SK-N-SH (cell line): Measurements from ENCODE around the gene FRZB. TPM values are rescaled to one million over a fixed set of nuclear protein-coding genes. Genes with fewer than 3 reads are reported as not detected.

Experiments
- CTCF ChIA-PET: fragments of 300-600, 350-600 bp; formaldehyde crosslinking; extraction: SDS; loops from one replicate; lab custom pipeline; 2021; lab: Yijun Ruan, JAX
- POLR2A ChIA-PET: fragments of 350-600 bp; sonication (Branson Sonifier 250); formaldehyde crosslinking; extraction: SDS; loops from one replicate; lab custom pipeline; 2020; ENCODE audit warnings: antibody characterized with exemption, inconsistent platforms; lab: Yijun Ruan, JAX
- DNase-seq: peaks from one replicate; pipeline ENCODE4 v3.0.0; 2012
- H2AFZ ChIP-seq: fragments of 200-600 bp; sonication (generic); 2 replicates; pipeline ENCODE4 v1.8.1; 2016; ENCODE audit warnings: antibody characterized with exemption, mild to moderate bottlenecking, low read depth
- H3F3A ChIP-seq: fragments of 200-600 bp; sonication (generic); replicated peaks from 2 replicates; pipeline ENCODE3; 2016; ENCODE audit warnings: antibody characterized with exemption, mild to moderate bottlenecking; ENCODE audit not compliant: insufficient read depth
- H3K27ac ChIP-seq, 2 experiments: fragments of 200-500 bp in 1 of 2; fragments of 200-600 bp in 1 of 2; sonication (Bioruptor generic) in 1 of 2; sonication (generic), shearing (Covaris generic) in 1 of 2; 2 replicates each; pipeline versions ENCODE4 v1.5.1 to v1.6.1; 2014 to 2016; ENCODE audit warnings: low read depth in 2 of 2, inconsistent platforms in 1 of 2, low read length in 1 of 2, mild to moderate bottlenecking in 1 of 2, mixed read lengths in 1 of 2
- H3K27me3 ChIP-seq: fragments of 200-600 bp; sonication (generic), shearing (Covaris generic); 2 replicates; pipeline ENCODE4 v1.6.1; 2016; ENCODE audit warnings: mixed run types; ENCODE audit not compliant: insufficient read depth
- H3K36me3 ChIP-seq, 2 experiments: fragments of 200-500 bp in 1 of 2; fragments of 200-600 bp in 1 of 2; sonication (Bioruptor generic) in 1 of 2; sonication (generic) in 1 of 2; replicated peaks in 1 of 2; 2 replicates each; pipeline versions ENCODE3 to v1.5.1; 2014 to 2016; ENCODE audit warnings: low read length in 1 of 2, mild to moderate bottlenecking in 1 of 2; ENCODE audit not compliant: insufficient read depth in 2 of 2, control insufficient read depth in 1 of 2
- H3K4me1 ChIP-seq, 2 experiments: fragments of 200-500 bp in 1 of 2; fragments of 200-600 bp in 1 of 2; sonication (Bioruptor generic) in 1 of 2; sonication (generic), shearing (Covaris generic) in 1 of 2; 2 replicates each; pipeline versions ENCODE4 v1.5.1 to v1.6.1; 2014 to 2016; ENCODE audit warnings: low read depth in 1 of 2, low read length in 1 of 2, mixed run types in 1 of 2; ENCODE audit not compliant: insufficient read depth in 2 of 2, control insufficient read depth in 1 of 2
- H3K4me2 ChIP-seq: fragments of 200-600 bp; sonication (generic), shearing (Covaris generic); 2 replicates; pipeline ENCODE4 v1.6.1; 2017; ENCODE audit warnings: mixed run types
- H3K4me3 ChIP-seq, 2 experiments: fragments of 200-500 bp in 1 of 2; fragments of 200-600 bp in 1 of 2; sonication (Bioruptor generic) in 1 of 2; sonication (generic), shearing (Covaris generic) in 1 of 2; 2 replicates each; pipeline versions ENCODE4 v1.5.1 to v1.8.1; 2014 to 2016; ENCODE audit warnings: low read depth in 2 of 2, inconsistent platforms in 1 of 2, low read length in 1 of 2, mild to moderate bottlenecking in 1 of 2, mixed read lengths in 1 of 2, moderate library complexity in 1 of 2
- H3K79me2 ChIP-seq: fragments of 200-600 bp; sonication (generic); 2 replicates; pipeline ENCODE4 v1.8.1; 2017; ENCODE audit warnings: mild to moderate bottlenecking; ENCODE audit not compliant: insufficient read depth
- H3K9ac ChIP-seq: fragments of 200-600 bp; sonication (generic); 2 replicates; pipeline ENCODE4 v1.6.1; 2017; ENCODE audit warnings: mixed run types
- H3K9me2 ChIP-seq: fragments of 200-600 bp; sonication (generic); 2 replicates; pipeline ENCODE4 v1.6.1; 2017; ENCODE audit warnings: mixed run types
- H3K9me3 ChIP-seq: fragments of 200-600 bp; sonication (generic); 2 replicates; pipeline ENCODE4 v1.6.1; 2017; ENCODE audit warnings: mixed run types, mild to moderate bottlenecking, moderate library complexity
- H4K20me1 ChIP-seq: fragments of 200-600 bp; sonication (generic); 2 replicates; pipeline ENCODE4 v1.6.1; 2017; ENCODE audit warnings: mild to moderate bottlenecking, mixed run types; ENCODE audit not compliant: insufficient read depth
- CHD2 ChIP-seq: fragments of 150-350 bp; IDR thresholded peaks from 2 replicates; pipeline ENCODE4 v1.6.1; 2018; ENCODE audit warnings: low read length; ENCODE audit not compliant: partially characterized antibody
- ELF1 ChIP-seq: IDR thresholded peaks from 2 replicates; pipeline ENCODE4 v1.4.0; 2012
- EP300 ChIP-seq, 2 experiments: IDR thresholded peaks; 2 replicates each; pipeline versions ENCODE4 v1.4.0 to v1.6.1; 2012; ENCODE audit warnings: borderline replicate concordance in 1 of 2, low read depth in 1 of 2, low read length in 1 of 2
- EZH2phosphoT487 ChIP-seq: fragments of 200-600 bp; sonication (generic); IDR thresholded peaks from 2 replicates; pipeline ENCODE4 v1.6.1; 2017; ENCODE audit warnings: low read depth, mixed run types, mild to moderate bottlenecking, antibody characterized with exemption, moderate library complexity, borderline replicate concordance
- FOSL2 ChIP-seq: IDR thresholded peaks from 2 replicates; pipeline ENCODE4 v1.4.0; 2012; ENCODE audit warnings: low read depth, mild to moderate bottlenecking, moderate library complexity, borderline replicate concordance
- FOXM1 ChIP-seq: IDR thresholded peaks from 2 replicates; pipeline ENCODE4 v1.4.0; 2012; ENCODE audit warnings: low read depth, mild to moderate bottlenecking
- GABPA ChIP-seq: IDR thresholded peaks from 2 replicates; pipeline ENCODE4 v1.4.0; 2012; ENCODE audit warnings: low read depth, mild to moderate bottlenecking
- GATA2 ChIP-seq: sonication (generic); formaldehyde crosslinking; IDR thresholded peaks from 2 replicates; pipeline ENCODE4 v1.5.0; 2020; ENCODE audit warnings: mild to moderate bottlenecking, missing genetic modification reagents
- JUND ChIP-seq: IDR thresholded peaks from 2 replicates; pipeline ENCODE4 v1.4.0; 2012
- MEF2A ChIP-seq: IDR thresholded peaks from 2 replicates; pipeline ENCODE4 v1.4.0; 2012; ENCODE audit warnings: low read depth, borderline replicate concordance
- NFIC ChIP-seq: IDR thresholded peaks from 2 replicates; pipeline ENCODE4 v1.4.0; 2012; ENCODE audit warnings: borderline replicate concordance
- NRF1 ChIP-seq: IDR thresholded peaks from 2 replicates; pipeline ENCODE4 v1.6.1; 2012; ENCODE audit warnings: low read depth, mild to moderate bottlenecking, low read length
- RAD21 ChIP-seq: IDR thresholded peaks from 2 replicates; pipeline ENCODE4 v1.6.1; 2012; ENCODE audit warnings: mild to moderate bottlenecking, low read length
- RCOR1 ChIP-seq: fragments of 150-350 bp; IDR thresholded peaks from 2 replicates; pipeline ENCODE4 v1.6.1; 2017; ENCODE audit warnings: antibody characterized with exemption, low read length
- RFX5 ChIP-seq: IDR thresholded peaks from 2 replicates; pipeline ENCODE4 v1.6.1; 2012; ENCODE audit warnings: mild to moderate bottlenecking, improper control_type of control experiment, low read length
- RXRA ChIP-seq: IDR thresholded peaks from 2 replicates; pipeline ENCODE4 v1.4.0; 2012; ENCODE audit warnings: low read depth, mild to moderate bottlenecking, borderline replicate concordance
- SIN3A ChIP-seq: IDR thresholded peaks from 2 replicates; pipeline ENCODE4 v1.6.1; 2012; ENCODE audit warnings: low read depth, mild to moderate bottlenecking, low read length, moderate library complexity, borderline replicate concordance
- SMC3 ChIP-seq: IDR thresholded peaks from 2 replicates; pipeline ENCODE4 v1.6.1; 2012; ENCODE audit warnings: low read depth, low read length, improper control_type of control experiment
- TAF1 ChIP-seq: IDR thresholded peaks from 2 replicates; pipeline ENCODE4 v1.6.1; 2012; ENCODE audit warnings: low read depth, mild to moderate bottlenecking, low read length, moderate library complexity, borderline replicate concordance
- TCF12 ChIP-seq: IDR thresholded peaks from 2 replicates; pipeline ENCODE4 v1.4.0; 2012
- TEAD4 ChIP-seq: IDR thresholded peaks from 2 replicates; pipeline ENCODE4 v1.4.0; 2012; ENCODE audit warnings: mild to moderate bottlenecking, borderline replicate concordance; ENCODE audit not compliant: insufficient read depth
- YY1 ChIP-seq: IDR thresholded peaks from 2 replicates; pipeline ENCODE4 v1.4.0; 2012; ENCODE audit warnings: low read depth, mild to moderate bottlenecking
- WGBS: methylation state at CpG from one replicate; pipeline ENCODE4 v1.1.6; 2017; ENCODE audit warnings: low lambda C conversion rate; 5-methylcytosine and 5-hydroxymethylcytosine counted together
- polyA plus RNA-seq, 3 experiments: library from polyadenylated mRNA; depleted of rRNA; stranded (reverse); fragments of >200 nt; gene quantifications; 2 replicates each; pipeline ENCODE4 v1.2.3, GENCODE V29; 2012
- TF ChIP-seq, protein P1 (sequence below): IDR thresholded peaks from 2 replicates; pipeline ENCODE4 v1.4.0; 2012; ENCODE audit warnings: low read depth, borderline replicate concordance
- TF ChIP-seq, protein P2 (sequence below): IDR thresholded peaks from 2 replicates; pipeline ENCODE4 v1.4.0; 2012; ENCODE audit warnings: low read depth
- TF ChIP-seq, protein P3 (sequence below): IDR thresholded peaks from 2 replicates; pipeline ENCODE4 v1.6.1; 2012; ENCODE audit warnings: mild to moderate bottlenecking, low read depth, low read length, moderate library complexity
- TF ChIP-seq, protein P4 (sequence below): IDR thresholded peaks from 2 replicates; pipeline ENCODE4; 2012
- TF ChIP-seq, protein P5 (sequence below): fragments of 150-350 bp; IDR thresholded peaks from 2 replicates; pipeline ENCODE4 v1.6.1; 2016; ENCODE audit warnings: mild to moderate bottlenecking, low read depth, low read length

Gene FRZB
- polyA plus RNA-seq, 1 of the 3 experiments (the other 2 are of a cell fraction), result 3.5 TPM

DNA sequence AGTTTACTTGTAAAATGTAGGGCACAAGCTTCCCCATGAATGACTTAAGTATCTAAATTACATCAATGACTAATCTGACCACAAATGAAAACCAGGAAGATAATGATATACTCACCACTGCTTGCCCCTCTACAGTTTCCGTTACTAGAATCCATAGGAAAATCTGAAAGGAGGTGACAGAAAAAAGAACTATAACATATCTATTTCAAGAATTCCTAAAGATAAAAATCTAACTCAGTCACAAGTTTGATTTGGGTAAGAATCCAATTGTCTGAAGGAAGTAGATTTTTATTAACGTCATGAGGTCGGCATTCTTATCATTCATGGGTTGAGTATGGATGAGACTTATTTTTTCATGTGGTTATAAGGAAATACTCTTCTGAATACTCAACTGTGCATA lies 7.8 kb downstream of the FRZB start:
- Histone ChIP-seq H3K9me3 (0 out of 2 replicates have a peak, but pooled peaks cover 7% of the 10 kb centered on the region), H3K79me2 (no peaks in the 10 kb centered on the region), H3K36me3 (no peaks in the 10 kb centered on the region), H3K27ac (peak overlapping the region in 1 of 2 experiments; percentile 52; a peak in 2 of 4 replicates), H3K9ac (no peak overlapping the region), H3F3A (peaks cover 28% of the 10 kb centered on the region), H3K27me3 (no peaks in the 10 kb centered on the region), H4K20me1 (no peaks in the 10 kb centered on the region), H2AFZ (no peak overlapping the region), H3K9me2 (no peaks in the 10 kb centered on the region), H3K4me3 (no peak overlapping the region), H3K4me2 (no peak overlapping the region), H3K4me1 (peaks cover 1 to 7% of the 10 kb centered on the region in 2 experiments; a peak in 3 of 4 replicates)
- ChIA-PET POLR2A (no interaction called here), CTCF (no interaction called here)
- 21% methylated on average over 3 of the region's 3 CpGs for WGBS
- no peak for DNase-seq
- TF ChIP-seq JUND (peak; percentile 67), EZH2phosphoT487 (no peak), YY1 (no peak), FOSL2 (peak; percentile 53), TEAD4 (peak; percentile 71), RAD21 (no peak), TAF1 (no peak), RFX5 (no peak), MEF2A (peak; percentile 50), NRF1 (no peak), GATA2 (CRISPR knock-in tag) (no peak), NFIC (peak; percentile 37; the same call in 1 of the 2 replicates), SMC3 (no peak), RXRA (peak; percentile 77), FOXM1 (peak; percentile 56; the same call in 1 of the 2 replicates), TCF12 (peak; percentile 84), SIN3A (no peak), GABPA (no peak), ELF1 (no peak), EP300 (IDR thresholded peaks at IDR 0.05; ENCODE audit: borderline replicate concordance in 1 of 2, low read depth in 1 of 2, low read length in 1 of 2) (peak in 1 of 2 experiments; percentile 76; a peak in 2 of 4 replicates), CHD2 (no peak), RCOR1 (no peak)
- TF ChIP-seq, protein P1, sequence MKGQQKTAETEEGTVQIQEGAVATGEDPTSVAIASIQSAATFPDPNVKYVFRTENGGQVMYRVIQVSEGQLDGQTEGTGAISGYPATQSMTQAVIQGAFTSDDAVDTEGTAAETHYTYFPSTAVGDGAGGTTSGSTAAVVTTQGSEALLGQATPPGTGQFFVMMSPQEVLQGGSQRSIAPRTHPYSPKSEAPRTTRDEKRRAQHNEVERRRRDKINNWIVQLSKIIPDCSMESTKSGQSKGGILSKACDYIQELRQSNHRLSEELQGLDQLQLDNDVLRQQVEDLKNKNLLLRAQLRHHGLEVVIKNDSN, result peak; percentile 2; the same call in 1 of the 2 replicates
- TF ChIP-seq, protein P2, sequence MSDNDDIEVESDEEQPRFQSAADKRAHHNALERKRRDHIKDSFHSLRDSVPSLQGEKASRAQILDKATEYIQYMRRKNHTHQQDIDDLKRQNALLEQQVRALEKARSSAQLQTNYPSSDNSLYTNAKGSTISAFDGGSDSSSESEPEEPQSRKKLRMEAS, result no peak
- TF ChIP-seq, protein P3, sequence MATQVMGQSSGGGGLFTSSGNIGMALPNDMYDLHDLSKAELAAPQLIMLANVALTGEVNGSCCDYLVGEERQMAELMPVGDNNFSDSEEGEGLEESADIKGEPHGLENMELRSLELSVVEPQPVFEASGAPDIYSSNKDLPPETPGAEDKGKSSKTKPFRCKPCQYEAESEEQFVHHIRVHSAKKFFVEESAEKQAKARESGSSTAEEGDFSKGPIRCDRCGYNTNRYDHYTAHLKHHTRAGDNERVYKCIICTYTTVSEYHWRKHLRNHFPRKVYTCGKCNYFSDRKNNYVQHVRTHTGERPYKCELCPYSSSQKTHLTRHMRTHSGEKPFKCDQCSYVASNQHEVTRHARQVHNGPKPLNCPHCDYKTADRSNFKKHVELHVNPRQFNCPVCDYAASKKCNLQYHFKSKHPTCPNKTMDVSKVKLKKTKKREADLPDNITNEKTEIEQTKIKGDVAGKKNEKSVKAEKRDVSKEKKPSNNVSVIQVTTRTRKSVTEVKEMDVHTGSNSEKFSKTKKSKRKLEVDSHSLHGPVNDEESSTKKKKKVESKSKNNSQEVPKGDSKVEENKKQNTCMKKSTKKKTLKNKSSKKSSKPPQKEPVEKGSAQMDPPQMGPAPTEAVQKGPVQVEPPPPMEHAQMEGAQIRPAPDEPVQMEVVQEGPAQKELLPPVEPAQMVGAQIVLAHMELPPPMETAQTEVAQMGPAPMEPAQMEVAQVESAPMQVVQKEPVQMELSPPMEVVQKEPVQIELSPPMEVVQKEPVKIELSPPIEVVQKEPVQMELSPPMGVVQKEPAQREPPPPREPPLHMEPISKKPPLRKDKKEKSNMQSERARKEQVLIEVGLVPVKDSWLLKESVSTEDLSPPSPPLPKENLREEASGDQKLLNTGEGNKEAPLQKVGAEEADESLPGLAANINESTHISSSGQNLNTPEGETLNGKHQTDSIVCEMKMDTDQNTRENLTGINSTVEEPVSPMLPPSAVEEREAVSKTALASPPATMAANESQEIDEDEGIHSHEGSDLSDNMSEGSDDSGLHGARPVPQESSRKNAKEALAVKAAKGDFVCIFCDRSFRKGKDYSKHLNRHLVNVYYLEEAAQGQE, result no peak
- TF ChIP-seq, protein P4, sequence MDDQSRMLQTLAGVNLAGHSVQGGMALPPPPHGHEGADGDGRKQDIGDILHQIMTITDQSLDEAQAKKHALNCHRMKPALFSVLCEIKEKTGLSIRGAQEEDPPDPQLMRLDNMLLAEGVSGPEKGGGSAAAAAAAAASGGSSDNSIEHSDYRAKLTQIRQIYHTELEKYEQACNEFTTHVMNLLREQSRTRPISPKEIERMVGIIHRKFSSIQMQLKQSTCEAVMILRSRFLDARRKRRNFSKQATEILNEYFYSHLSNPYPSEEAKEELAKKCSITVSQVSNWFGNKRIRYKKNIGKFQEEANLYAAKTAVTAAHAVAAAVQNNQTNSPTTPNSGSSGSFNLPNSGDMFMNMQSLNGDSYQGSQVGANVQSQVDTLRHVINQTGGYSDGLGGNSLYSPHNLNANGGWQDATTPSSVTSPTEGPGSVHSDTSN, result peak; percentile 71
- TF ChIP-seq, protein P5, sequence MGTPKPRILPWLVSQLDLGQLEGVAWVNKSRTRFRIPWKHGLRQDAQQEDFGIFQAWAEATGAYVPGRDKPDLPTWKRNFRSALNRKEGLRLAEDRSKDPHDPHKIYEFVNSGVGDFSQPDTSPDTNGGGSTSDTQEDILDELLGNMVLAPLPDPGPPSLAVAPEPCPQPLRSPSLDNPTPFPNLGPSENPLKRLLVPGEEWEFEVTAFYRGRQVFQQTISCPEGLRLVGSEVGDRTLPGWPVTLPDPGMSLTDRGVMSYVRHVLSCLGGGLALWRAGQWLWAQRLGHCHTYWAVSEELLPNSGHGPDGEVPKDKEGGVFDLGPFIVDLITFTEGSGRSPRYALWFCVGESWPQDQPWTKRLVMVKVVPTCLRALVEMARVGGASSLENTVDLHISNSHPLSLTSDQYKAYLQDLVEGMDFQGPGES, result no peak
